ENCODE data around the gene STAT5A. TPM values are rescaled to one million over a fixed set of nuclear protein-coding genes. Genes with fewer than 3 reads are reported as not detected.
"Not testable (repeated sequence)": the region's sequence is repeated elsewhere in the genome, so short reads cannot be mapped to it uniquely, and the experiment has no call there.

STAT5A gene
- total and polyA plus RNA-seq, 7 donors, result 8.1 to 31.5 (median 17.3) TPM

- Histone ChIP-seq H3K27ac (no peak overlapping the region), H3K27me3 (ENCODE audit: insufficient read depth in 3 of 3, low read length in 2 of 3) (no peaks in the 10 kb centered on the region), H3K9me3 (no peaks in the 10 kb centered on the region), H3K4me1 (no peaks in the 10 kb centered on the region), H3K36me3 (ENCODE audit: insufficient read depth in 1 of 2, low read depth in 1 of 2) (peaks cover 0 to 78% of the 10 kb centered on the region in 2 donors), H3K4me3 (no peak overlapping the region)
- TF ChIP-seq CTCF (IDR thresholded peaks at IDR 0.05), result no peak
- 95 to 96% (median 95%) methylated on average over 16 of the region's 16 CpGs for WGBS, 3 donors
- ATAC-seq, result no peak
- intact Hi-C loops (cut with DNase I), result no loop called here
- no peak for DNase-seq
These were observed 16.1 kb downstream of the STAT5A start for GRCh38 chr17:42304187-42305030.

- H3K4me1 ChIP-seq; H3K4me3 ChIP-seq; H3K27me3 ChIP-seq (ENCODE audit: insufficient read depth in 3 of 3, low read length in 2 of 3); DNase-seq; H3K27ac ChIP-seq; ATAC-seq; intact Hi-C loops (cut with DNase I); H3K9me3 ChIP-seq: not testable (repeated sequence)
- peaks cover 0 to 82% of the 10 kb centered on the region in 2 donors for H3K36me3 ChIP-seq (ENCODE audit: insufficient read depth in 1 of 2, low read depth in 1 of 2)
- 94 to 98% (median 95%) methylated on average over 6 of the region's 6 CpGs for WGBS, 3 donors
These were observed 16.7 kb downstream of the STAT5A start for GRCh38 chr17:42305031-42305330.

DNA sequence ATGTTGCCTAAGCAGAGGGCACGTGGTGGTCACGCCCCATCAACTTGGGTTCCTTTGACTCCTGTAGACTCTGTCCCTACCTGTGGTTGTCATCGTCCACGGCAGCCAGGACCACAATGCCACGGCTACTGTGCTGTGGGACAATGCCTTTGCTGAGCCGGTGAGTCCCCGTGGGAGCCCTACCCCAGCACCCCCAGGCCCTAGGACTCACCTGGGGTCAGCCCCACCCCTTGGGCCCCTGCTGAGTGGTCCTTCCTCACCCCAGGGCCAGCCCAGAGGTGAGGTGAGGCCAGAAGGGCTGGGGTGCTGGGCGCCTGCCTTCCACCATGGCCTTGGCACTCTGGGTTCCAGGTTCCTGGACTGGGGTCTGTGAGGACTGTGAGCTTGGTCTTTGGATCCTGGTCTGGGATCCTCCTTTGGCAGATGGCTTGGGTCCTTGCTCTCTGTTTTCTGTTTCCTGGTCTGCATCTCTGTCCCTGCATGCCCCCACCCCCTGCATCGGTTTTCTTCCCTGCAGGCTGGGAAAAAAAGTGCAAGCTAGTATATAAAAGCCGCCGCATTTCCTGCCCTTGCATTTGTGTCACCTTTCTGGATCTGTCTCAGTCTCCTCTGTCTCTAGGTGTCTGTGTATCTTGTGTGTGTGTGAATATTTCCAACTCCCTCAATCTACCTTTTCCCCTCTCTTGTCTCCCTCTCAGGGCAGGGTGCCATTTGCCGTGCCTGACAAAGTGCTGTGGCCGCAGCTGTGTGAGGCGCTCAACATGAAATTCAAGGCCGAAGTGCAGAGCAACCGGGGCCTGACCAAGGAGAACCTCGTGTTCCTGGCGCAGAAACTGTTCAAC, 17.5 kb downstream of the STAT5A start:
- TF ChIP-seq CTCF (IDR thresholded peaks at IDR 0.05), result no peak
- intact Hi-C loops (cut with DNase I), result no loop called here

GRCh38 chr17:42306385-42306667, 18.0 kb downstream of the STAT5A start:
- Histone ChIP-seq H3K9me3 (no peaks in the 10 kb centered on the region), H3K27ac (no peak overlapping the region), H3K4me1 (peaks cover 6% of the 10 kb centered on the region), H3K27me3 (ENCODE audit: insufficient read depth in 3 of 3, low read length in 2 of 3) (no peaks in the 10 kb centered on the region), H3K4me3 (no peak overlapping the region), H3K36me3 (ENCODE audit: insufficient read depth in 1 of 2, low read depth in 1 of 2) (peaks cover 0 to 86% of the 10 kb centered on the region in 2 donors)
- WGBS, 3 donors, result 81 to 87% (median 84%) methylated on average over 5 of the region's 5 CpGs
- DNase-seq (no peak), ATAC-seq (no peak)
- TF ChIP-seq CTCF (IDR thresholded peaks at IDR 0.05), result no peak
- intact Hi-C loops (cut with DNase I), result no loop called here

More for the DNA sequence above, 17.5 kb downstream of the STAT5A start:
- Histone ChIP-seq H3K4me1 (peaks cover under 1% of the 10 kb centered on the region), H3K27ac (no peak overlapping the region), H3K27me3 (ENCODE audit: insufficient read depth in 3 of 3, low read length in 2 of 3) (no peaks in the 10 kb centered on the region), H3K4me3 (no peak overlapping the region), H3K9me3 (no peaks in the 10 kb centered on the region), H3K36me3 (ENCODE audit: insufficient read depth in 1 of 2, low read depth in 1 of 2) (peaks cover 0 to 89% of the 10 kb centered on the region in 2 donors)
- WGBS, 3 donors, result 77 to 89% (median 88%) methylated on average over 14 to 18 of the region's 18 CpGs
- DNase-seq (no peak), ATAC-seq (peak; percentile 68 to 77 (median 72))

DNA sequence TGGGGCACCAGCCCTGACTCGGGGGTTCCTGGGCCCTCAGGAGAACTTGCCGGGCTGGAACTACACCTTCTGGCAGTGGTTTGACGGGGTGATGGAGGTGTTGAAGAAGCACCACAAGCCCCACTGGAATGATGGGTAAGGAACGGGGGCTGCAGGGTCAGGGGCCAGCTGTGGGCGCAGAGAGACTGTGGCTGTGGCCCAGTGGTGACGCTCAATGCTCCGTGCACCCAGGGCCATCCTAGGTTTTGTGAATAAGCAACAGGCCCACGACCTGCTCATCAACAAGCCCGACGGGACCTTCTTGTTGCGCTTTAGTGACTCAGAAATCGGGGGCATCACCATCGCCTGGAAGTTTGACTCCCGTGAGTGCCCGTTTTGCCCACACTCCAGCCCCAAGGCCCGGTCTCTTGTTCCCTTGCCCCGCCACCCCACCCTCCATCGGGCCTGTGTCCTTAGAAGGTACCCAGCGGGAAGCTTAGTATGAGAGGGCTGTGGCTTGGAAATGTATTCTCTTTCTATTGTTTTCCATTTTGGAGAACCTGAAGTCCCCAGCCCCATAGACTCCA, 19.1 kb downstream of the STAT5A start:
- no peak for ATAC-seq
- Histone ChIP-seq H3K9me3 (no peaks in the 10 kb centered on the region), H3K27ac (no peak overlapping the region), H3K27me3 (ENCODE audit: insufficient read depth in 3 of 3, low read length in 2 of 3) (no peaks in the 10 kb centered on the region), H3K4me3 (no peak overlapping the region), H3K4me1 (peaks cover 17% of the 10 kb centered on the region), H3K36me3 (ENCODE audit: insufficient read depth in 1 of 2, low read depth in 1 of 2) (peaks cover 0 to 75% of the 10 kb centered on the region in 2 donors)
- no peak for DNase-seq
- 93 to 96% (median 96%) methylated on average over 19 of the region's 19 CpGs for WGBS, 3 donors
- TF ChIP-seq CTCF (IDR thresholded peaks at IDR 0.05), result no peak
- intact Hi-C loops (cut with DNase I), result no loop called here
